Erythroblast (primary cell): ENCODE data around the gene CA12.
A peak's percentile ranks its signal among the peaks of the same experiment; 100 is the strongest.

ENCODE experiments used
- DNase-seq, 2 experiments: peaks; one replicate each; lab custom pipeline; 2025; lab: John Stamatoyannopoulos, UW
- GATA1 ChIP-seq: IDR thresholded peaks from 2 replicates; pipeline ENCODE4 v1.6.1; 2011; ENCODE audit warnings: low read depth, mild to moderate bottlenecking, control low read depth, low read length, moderate library complexity
- POLR2A ChIP-seq: IDR thresholded peaks from 2 replicates; pipeline ENCODE4 v1.6.1; 2011; ENCODE audit warnings: mild to moderate bottlenecking, low read length

Gene CA12

DNA sequence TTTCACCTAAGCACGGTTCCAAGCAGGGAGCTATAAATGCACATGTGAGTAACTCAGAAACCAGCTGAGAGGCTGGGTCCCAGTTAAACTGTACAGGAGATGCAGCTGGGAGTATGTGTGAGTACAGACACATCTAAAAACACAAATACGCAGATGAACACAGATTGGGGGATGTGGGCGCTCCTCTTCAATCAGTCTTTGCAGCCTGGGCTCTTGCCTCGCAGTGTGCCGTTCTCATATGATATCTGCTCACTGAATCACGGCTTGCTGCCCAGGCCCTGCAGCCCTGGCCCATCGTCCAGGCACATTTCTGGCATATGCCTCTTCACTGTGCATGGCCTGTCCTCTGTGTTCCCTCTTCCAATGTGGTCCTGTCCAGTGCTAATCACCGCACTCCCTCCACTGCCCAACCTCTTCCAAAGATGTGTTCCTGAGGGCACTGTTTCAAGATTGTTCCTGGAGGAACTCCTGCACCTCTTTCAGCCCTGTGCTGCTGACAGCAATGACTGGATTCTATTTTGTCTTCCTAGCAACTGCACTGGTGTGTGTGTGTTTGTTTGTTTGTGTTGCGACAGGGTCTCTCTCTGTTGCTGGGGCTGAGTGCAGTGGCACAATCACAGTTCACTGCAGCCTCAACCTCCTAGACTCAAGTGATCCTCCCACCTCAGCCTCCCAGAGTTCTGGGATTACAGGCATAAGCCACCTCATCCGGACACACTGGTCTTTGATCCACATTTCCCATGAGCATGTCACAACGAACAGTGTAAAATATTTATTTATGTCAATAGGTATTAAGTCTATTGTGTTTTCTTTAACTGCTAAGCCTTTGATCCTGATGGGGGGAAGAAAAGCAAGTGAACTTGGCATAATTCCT is 17.0 kb downstream of the CA12 start:
- DNase-seq: no peak
- no peak for TF ChIP-seq GATA1
- TF ChIP-seq POLR2A: no peak

DNA sequence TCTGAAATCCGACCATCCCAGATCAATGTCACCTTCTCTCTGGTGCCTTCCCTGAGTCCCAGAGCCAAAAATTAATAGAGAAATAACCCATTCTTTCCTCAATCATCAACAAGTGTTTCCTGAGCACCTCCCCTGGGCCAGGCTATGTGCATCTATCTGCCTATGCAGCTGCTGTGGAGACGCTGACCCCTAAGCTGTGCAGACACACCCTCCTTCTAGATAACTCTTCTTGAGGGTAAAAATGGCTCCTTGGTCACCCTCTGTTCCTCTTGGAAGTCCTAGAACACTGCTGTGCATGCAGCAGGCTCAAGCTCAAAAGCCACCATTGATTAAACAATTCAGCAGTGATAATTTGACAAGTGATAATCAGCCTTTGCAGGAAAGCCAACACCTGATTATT is 18.4 kb downstream of the CA12 start:
- TF ChIP-seq GATA1: no peak
- no peak for TF ChIP-seq POLR2A
- peak; percentile 60 to 76 for DNase-seq

DNA sequence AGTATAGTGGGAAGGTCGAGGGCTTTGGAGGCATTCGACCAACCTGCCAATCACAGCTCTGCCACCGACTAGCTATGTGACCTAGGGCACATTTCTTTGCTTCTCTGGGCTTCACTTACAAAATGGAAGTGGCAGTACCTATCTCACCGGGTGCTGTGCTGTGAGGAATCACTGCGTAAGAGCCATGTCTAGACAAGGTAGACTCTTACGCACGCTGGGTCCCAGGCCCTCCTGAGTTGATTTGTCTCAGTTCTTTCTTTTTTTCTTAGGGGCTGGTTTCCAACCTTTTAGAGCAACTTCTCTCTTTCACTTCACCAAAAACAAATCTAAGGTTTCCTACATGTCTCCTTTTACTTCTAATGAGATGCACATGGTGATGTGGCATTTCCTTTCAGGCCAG is 18.8 kb downstream of the CA12 start:
- DNase-seq: no peak
- TF ChIP-seq GATA1 (no peak), POLR2A (no peak)

DNA sequence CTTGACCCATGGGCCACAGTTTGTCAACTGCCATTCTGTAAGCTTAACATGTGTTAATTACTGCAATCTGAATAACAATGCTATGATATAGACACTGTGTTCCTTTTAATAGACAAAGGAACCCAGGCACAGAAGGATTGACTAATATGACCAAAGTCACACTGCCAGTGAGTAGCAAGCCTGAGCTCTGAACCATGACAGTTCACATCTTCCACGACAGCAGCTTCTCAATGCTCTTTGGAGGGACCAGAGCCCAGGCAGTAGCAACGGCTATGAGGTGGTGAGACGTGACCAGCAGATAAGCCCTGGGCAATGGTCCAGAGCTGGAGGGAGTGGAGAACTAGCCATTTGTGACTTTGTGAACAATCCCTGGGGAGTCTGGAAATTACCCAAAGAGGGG is 19.4 kb downstream of the CA12 start:
- no peak for TF ChIP-seq POLR2A
- TF ChIP-seq GATA1: no peak
- DNase-seq: peak; percentile 72 to 82

DNA sequence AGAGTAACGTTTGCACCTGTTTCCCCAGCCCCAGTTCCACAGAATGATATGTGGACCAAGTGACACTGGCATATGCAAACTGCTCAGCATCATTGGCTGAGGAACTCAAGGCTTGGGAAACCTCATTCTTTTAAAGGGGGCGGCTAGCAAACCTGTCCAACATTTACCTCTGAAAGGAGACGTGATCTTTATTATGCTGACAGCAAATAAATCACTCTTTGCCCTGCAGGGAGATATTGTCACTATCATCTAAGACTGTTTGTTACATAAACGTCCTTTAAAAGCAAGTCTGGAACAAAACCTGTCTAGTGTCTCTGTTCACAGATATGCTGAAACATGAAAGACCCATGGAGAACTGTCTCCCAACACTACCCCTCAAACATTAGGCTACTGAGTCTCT is 21.5 kb downstream of the CA12 start:
- no peak for TF ChIP-seq POLR2A
- no peak for TF ChIP-seq GATA1
- no peak for DNase-seq

DNA sequence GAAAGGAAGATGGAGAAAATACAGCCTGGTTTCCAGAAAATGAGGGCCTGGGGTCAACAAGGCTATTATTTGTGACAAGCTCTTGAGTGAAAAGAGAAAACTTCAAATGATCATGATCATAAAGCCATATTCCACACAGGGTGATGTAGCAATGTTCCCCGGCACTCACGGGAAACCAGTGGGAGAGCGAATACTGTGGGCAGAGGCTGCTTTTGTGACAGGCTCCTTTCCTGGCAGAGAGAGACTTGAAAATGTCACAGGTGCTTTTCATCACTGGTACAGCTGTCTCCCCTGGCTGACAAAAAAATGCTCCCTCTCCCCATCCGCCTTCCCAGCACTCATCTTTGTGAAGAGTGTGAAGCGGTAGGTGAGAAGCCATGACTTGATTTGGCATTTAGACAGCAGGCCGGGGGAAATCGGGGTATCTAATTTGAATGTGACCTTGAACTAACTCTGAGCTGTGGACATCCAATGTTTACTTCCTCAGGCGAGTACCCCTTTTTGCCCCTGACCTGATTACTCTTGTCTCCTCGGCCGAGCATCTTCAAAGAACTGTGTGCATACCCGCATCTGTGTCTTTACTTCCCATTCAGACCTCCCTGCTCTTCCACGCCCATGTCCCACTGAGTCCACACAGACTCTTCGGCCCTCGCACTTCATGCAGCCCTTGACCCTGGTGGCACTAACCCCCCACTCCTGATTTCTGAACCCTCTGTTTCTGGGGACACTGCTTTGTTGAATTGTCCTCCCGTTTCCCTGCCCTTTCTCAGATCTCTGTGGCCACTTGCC is 23.2 kb downstream of the CA12 start:
- DNase-seq: no peak
- TF ChIP-seq POLR2A: no peak
- TF ChIP-seq GATA1: no peak

DNA sequence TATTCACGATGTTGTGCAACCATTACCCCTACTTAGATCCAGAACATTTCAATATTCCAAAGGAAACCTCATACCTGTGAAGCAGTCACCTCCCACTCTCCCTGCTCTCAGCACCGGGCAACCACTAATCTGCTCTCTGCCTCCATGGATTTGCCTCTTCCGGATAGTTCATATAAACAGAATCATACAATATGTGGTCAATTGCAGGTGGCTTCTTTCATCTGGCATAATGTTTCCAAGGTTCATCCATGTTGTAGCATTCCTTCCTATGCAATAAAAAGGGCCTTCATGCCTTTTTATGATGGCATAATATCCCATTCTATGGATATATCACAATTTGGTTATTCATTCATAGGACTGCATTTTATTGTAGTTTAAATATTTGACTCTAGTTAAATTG is 23.9 kb downstream of the CA12 start:
- no peak for DNase-seq
- TF ChIP-seq GATA1 (no peak), POLR2A (no peak)

DNA sequence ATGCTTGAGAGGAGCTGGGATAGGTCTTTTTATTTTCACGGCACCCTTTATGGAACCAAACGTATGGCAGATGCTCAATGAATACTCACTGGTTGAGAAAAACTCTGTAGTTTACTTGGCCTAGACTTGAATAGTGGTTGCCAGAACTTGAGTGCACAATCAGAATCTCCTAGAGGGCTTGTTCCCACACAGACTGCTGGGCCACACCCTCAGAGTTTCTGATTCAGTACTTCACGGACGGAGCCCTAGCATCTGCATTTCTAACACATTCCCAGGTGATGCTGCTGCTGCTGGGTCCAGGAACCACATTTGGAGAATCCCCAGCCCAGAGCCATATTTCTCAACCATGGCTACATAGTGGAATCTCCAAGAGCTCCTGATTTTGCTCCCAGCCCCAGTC is 24.6 kb downstream of the CA12 start:
- TF ChIP-seq GATA1 (no peak), POLR2A (no peak)
- DNase-seq: no peak

DNA sequence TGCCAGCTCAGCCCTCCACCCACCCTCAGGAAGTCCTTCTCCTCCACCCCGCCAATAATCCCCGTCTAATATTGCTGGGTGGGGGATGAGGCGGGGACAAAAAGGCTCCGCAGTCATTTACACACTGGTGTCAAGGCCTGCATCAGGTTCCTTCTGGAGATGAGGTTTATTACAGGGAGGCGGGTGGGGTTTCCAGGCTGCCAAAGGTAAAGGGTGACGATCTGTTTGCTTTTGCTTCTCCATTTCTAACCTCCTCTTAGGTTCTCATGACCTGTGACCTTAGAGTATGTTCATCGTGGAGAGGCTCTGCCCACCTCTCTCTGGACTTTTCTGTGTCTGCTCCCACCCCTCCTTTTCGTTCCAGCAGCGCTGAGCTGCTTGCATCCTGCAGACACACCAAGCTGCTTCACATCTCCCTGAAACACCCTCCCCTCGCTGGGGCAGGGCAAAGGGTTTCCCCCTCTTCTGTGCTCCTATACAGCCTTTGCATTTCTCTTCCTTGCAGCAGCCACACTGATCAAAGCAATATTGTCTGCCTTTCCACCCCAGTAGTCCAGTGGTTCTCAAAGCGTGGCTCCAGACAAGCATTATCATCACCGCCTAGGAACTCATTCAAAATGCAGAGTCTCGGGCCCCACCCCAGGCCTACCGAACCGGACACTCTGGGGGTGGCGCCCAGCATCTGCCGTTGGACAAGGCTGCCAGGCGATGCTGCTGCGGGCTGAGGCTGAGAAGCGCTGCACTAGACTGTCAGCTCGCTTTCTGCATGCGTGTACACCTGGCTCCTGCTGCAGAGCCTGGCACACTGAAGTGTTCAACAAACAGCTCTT is 26.6 kb downstream of the CA12 start:
- DNase-seq: no peak
- TF ChIP-seq POLR2A (no peak), GATA1 (no peak)

DNA sequence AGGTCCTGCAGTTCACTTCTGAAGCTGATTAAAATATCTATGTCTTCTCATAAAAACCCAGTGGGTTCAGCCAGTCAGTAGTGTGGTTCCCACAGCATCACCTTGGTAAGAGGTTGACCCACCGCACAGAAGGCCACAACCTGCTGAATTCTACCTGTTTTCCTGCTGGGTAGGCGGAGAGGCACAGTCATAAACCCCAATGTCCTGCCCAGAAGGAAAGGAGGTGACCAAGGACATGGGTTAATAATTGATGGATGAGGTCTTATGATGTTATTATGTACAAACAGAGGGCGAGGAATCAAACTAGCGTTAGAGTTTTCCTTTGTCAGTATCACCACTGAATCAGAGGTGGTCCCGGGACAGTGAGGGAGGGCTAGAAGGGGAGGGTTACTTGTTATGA is 27.8 kb downstream of the CA12 start:
- no peak for DNase-seq
- no peak for TF ChIP-seq POLR2A
- no peak for TF ChIP-seq GATA1

DNA sequence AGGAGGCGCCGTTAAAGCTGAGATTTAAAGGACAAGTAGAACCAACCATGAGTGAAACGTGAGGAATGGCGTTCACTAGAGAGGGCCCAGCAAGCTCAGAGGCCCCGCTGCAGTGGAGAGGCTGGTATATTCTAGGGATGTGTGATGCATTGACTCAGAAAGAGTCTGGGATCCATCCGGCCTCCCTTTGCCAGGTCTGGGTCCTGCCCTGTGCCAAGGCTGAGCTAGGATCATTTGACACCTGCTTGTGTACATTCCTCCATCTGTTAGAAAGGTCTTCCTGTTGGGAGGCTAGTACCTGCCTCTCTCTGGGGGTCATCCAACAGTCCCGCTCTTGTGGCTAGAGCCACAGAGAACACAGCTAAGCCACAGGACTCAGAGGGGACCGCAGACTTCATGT is 28.4 kb downstream of the CA12 start:
- TF ChIP-seq GATA1 (no peak), POLR2A (no peak)
- no peak for DNase-seq

DNA sequence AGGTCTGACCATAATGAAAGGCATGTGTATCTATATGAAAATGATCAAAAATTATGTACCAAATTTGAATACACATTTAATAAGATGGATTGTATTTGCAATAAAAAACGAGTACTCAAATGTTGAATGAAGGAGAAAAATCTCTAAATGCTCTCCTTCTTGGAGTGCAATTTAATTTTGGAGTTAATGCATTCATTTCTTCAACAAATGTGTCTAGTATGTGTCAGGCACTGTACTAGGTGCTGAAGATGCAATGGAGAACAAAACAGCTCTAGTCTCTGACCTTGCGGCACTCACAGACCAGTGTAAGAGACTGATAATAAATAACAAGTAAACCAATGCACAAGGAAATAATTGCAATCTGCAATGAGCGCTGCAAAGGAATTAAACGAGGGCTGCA is 28.8 kb downstream of the CA12 start:
- DNase-seq: no peak
- no peak for TF ChIP-seq GATA1
- TF ChIP-seq POLR2A: no peak

DNA sequence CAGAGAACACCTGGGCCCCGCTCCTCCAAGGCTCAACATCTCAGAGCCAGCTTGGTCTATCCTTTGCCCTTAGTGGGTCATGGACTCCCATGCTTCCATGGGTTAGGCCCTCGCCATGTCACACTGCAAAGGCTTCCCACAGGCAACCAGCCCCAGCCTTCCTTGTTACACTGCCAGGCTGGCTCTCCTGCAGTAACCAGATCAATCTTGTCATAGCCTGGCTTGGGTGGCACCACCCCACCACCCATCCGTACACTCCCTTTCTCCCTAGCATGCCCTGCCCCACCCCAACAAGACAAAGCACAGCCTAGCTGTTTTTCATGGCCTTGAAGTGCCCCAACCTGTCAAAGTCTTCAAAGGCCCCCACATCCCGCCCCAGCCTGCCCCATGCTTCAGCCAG is 30.5 kb downstream of the CA12 start:
- DNase-seq: no peak
- TF ChIP-seq POLR2A (no peak), GATA1 (no peak)

DNA sequence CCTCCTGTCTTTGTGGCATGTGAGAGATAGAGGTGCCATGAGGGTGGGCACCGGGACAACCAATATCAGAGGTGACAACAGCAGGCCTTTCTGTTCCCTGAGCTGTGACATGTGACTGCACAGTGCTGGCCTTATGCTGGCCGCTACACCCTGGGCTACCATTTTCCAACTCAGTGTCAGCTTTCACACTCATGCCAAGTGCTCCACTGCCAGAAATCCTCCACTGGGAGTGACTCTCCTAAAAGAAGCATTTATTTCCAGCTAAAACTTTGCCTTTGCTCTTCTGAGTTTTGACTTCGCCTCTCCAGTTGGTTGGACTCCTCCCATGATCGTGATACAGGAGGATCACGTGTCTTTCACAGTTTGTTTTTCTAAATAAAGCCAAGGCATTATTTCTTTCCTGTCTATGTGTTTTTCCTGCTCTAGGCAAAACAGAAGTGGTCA is 31.4 kb downstream of the CA12 start:
- TF ChIP-seq POLR2A: no peak
- no peak for TF ChIP-seq GATA1
- no peak for DNase-seq
